ENCODE results near the gene SLC26A8.
"Not testable (repeated sequence)": the region's sequence is repeated elsewhere in the genome, so short reads cannot be mapped to it uniquely, and the experiment has no call there.

- TF ChIP-seq RAD21 (conservative IDR thresholded peaks at IDR 0.05); CTCF (IDR thresholded peaks at IDR 0.05; ENCODE audit: poor library complexity, severe bottlenecking); POLR2AphosphoS5 (IDR thresholded peaks at IDR 0.05); TAF1 (IDR thresholded peaks at IDR 0.05; ENCODE audit: low read depth); EZH2 (IDR thresholded peaks at IDR 0.05; ENCODE audit: borderline replicate concordance, insufficient read depth, low read length, poor library complexity, severe bottlenecking); EP300 (conservative IDR thresholded peaks at IDR 0.05; ENCODE audit: poor library complexity, severe bottlenecking): not testable (repeated sequence)
Observed at GRCh38 chr6:35916893-35917292, 107.5 kb downstream of the SLC26A8 start.
